SW 1271 (cell line): Measurements from ENCODE around the gene SMIM1.
"Not testable (repeated sequence)": the region's sequence is repeated elsewhere in the genome, so short reads cannot be mapped to it uniquely, and the experiment has no call there.

ENCODE experiments used
- DNase-seq, 2 experiments: peaks; one replicate each; lab custom pipeline; 2025; lab: John Stamatoyannopoulos, UW

SMIM1 gene

GRCh38 chr1:3736708-3737107, 35.8 kb upstream of the SMIM1 start:
- DNase-seq, result no peak

GRCh38 chr1:3738943-3739342, 33.6 kb upstream of the SMIM1 start:
- DNase-seq, result no peak

- no peak for DNase-seq
Measured at GRCh38 chr1:3740042-3740441, 32.5 kb upstream of the SMIM1 start.

GRCh38 chr1:3740752-3741151, 31.8 kb upstream of the SMIM1 start:
- DNase-seq, result no peak

- no peak for DNase-seq
Measured at GRCh38 chr1:3741566-3742438, 30.7 kb upstream of the SMIM1 start.

- DNase-seq, result no peak
Measured at GRCh38 chr1:3742439-3743298, 29.9 kb upstream of the SMIM1 start.

- no peak for DNase-seq
Measured at GRCh38 chr1:3743421-3743820, 29.1 kb upstream of the SMIM1 start.

- DNase-seq, result no peak
Measured at GRCh38 chr1:3743826-3744225, 28.7 kb upstream of the SMIM1 start.

GRCh38 chr1:3744646-3745045, 27.9 kb upstream of the SMIM1 start:
- no peak for DNase-seq

- no peak for DNase-seq
Measured at GRCh38 chr1:3745071-3745470, 27.5 kb upstream of the SMIM1 start.

GRCh38 chr1:3745590-3746381, 26.8 kb upstream of the SMIM1 start:
- no peak for DNase-seq

GRCh38 chr1:3746389-3746829, 26.1 kb upstream of the SMIM1 start:
- DNase-seq, result no peak

GRCh38 chr1:3746830-3747521, 25.6 kb upstream of the SMIM1 start:
- peak; percentile 35 to 57 for DNase-seq

- no peak for DNase-seq
Measured at GRCh38 chr1:3747522-3747848, 25.1 kb upstream of the SMIM1 start.

GRCh38 chr1:3747903-3748302, 24.6 kb upstream of the SMIM1 start:
- DNase-seq, result no peak

GRCh38 chr1:3748316-3748900, 24.1 kb upstream of the SMIM1 start:
- DNase-seq, result not testable (repeated sequence)

GRCh38 chr1:3749512-3749911, 23.0 kb upstream of the SMIM1 start:
- no peak for DNase-seq

GRCh38 chr1:3750741-3751140, 21.8 kb upstream of the SMIM1 start:
- no peak for DNase-seq

- no peak for DNase-seq
Measured at GRCh38 chr1:3752400-3752945, 20.1 kb upstream of the SMIM1 start, which contains the start of gene CCDC27. Gene CCDC27 (plus strand): TSS chr1:3752450. CDS start chr1:3752482, 32 bp downstream.

- DNase-seq, result no peak
Measured at GRCh38 chr1:3753656-3754454, 18.7 kb upstream of the SMIM1 start.
